T-helper 1 cell (primary cell): ENCODE data around the gene BCL11B.

Source experiments
- DNase-seq, 5 donors: peaks; one replicate each; pipeline ENCODE4 v3.0.0-alpha.2; 2012 to 2020

BCL11B gene

DNA sequence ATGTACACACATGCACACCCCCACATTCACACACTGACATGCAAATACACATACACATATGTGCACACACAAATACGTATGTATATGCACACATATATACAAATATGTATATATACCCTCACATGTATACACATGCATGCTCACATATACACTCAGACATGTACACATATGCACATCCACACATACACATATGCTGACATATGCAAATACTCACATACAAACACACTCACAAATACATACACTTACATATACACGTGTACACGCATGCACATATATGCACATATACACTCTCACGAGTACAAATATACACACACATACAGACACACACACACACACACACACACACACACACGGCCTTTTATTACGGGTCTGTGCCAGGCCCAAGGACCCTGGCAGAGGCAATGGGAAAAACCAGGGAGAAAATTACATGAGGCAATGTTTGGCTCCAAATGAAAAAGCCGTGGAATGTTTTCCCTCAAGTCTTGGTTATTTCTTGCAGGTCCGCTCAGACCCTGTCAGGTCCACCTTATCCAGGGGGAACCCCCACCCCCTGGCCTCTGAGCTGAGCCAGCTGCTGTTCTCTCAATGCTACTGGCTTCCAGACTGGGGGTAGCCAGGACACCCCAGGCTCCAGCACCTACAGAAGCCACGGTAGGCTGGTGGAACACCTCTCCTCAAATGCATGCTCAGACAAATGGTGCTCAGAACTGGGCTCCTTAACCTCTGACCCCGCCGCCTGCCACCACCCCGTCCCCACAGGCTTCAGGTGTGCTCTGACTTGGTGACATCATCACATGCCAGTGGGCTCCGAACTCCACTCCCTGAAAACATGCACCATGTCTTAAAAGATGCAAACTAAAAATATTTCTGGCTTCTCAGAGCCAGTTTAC lies 54.7 kb downstream of the BCL11B start:
- no peak for DNase-seq

DNA sequence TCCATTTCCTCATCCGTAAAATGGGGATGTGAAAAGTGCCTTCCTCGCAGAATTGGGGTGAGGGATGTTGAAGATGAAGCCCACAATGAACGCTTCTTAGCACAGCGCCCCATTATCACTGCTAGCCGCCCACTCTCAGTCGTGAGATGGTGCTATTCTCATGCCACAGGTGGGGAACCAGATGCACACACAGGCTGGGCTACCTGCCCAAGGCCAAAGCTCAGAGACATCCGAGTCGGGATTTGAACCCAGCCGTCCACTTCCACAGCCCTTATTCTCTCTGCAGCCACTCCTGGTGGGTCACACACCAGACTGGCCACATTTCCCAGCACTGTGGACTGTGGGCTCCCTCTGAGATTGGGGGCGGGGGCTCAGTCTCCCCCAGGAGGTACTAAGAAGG lies 55.8 kb downstream of the BCL11B start:
- no peak for DNase-seq

DNA sequence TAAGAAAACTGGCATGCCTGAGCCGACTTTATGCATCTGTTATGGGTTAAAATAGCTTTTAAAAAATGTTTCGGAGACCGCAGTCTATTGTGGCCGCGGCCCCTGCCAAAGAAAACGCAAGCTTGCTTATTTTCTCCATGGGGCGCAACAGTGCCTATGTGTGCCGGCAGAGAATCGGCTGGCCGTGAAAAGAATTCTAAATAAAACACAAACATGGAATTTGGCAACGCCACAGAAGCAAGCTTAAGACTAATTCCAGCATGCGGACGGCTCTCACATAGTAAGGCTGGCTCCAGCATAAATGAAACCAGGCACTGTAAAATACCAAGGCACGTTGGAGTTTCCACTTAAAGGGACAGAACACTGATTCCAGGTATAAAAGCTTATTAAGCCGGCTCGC lies 56.7 kb downstream of the BCL11B start:
- DNase-seq = no peak

DNA sequence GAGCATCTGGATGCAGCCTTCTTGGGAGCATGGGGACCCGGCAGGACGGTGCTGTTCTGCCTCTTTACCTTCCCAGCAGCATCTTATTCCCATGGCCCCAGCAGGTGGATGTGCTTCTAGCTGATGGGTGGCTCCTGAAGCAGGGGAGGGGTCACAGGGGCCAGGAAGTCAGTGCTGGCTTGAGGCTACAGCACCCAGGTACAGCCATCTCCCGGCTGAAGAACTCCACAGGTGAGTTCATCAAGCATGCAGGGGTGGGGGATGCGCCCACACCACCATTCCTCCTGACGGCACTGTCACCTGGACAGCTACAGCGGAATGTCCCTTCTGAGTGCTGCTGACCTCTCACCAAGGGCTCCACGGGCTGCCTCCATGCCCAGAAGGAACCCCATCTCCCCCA lies 57.3 kb downstream of the BCL11B start:
- DNase-seq = no peak

DNA sequence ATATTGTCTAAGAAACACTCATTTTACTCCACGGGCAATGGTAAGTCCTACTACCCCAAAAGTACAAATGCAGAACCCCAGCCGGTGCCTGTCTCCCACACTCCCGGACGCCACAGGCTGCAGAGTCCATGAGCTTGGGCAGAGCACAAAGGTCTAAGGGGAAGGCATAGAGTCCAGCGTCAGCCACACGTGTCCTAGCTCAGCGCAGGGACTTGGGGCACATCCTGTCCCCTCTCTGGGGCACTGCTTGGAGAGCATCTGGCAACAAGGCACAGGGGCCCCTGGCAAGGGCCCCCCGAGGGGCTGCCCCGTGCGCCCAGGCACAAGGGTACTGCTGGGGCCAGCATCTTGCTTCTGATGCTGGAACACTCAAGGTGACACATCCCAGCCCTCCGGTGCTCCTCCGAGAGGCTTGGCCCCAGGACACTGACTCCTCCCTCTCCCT lies 58.4 kb downstream of the BCL11B start:
- no peak for DNase-seq

DNA sequence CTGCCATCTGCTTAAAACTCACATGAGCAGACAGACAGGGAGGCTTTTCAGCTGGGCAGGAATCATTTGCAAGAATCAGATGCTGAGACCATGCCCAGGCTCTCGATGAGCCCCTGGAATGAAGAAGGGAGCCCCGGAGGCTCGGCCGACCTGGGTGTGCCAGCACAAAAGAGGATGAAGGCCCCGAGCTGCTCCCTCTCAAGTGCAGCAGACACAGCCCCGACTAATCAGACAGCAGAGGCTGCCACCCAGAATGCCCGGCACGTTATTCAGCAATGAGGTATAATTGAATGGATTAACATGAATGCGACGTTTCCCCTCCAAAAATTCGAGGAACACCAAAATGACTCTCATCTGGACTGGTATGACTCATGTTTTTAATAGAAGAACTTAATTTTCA lies 58.9 kb downstream of the BCL11B start:
- DNase-seq = no peak

DNA sequence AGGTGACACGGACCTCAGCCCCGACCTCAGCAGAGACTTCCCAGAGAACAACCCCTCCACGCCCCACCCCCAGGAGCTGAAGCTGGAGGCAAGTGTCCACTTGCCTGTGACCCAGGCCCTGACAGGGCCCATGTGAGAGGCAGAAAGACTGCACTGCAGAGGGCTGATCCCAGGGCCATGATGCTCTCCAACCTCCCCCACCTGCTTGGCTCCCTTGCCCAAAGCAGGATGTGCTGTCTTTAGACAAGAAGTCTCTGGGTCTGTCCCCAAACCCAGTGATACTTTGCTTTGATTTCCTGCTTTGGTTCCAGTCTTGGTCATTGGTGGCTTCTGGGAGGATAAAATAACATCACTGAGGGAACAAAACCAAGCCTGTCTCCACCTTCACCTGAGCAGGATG lies 59.4 kb downstream of the BCL11B start:
- DNase-seq = no peak

DNA sequence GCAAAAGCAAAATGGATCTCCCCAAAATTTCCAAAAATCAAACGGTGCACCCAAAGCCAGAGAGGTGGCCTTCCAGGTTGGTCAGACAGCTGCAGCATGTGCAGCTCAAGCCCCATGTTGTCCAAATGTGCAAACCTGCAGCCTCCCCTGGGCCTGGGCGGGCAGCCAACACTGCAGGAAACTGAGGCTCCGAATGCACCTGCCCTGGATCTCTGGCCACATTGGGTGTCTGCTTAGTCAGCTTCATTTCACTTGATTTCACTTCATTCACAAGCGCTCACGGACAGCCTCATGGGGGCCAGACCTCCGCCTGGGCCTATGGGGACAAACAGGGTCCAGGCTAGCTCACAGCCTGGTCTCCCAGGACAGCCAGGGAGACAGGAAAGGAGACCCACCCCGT lies 59.8 kb downstream of the BCL11B start:
- DNase-seq = no peak

DNA sequence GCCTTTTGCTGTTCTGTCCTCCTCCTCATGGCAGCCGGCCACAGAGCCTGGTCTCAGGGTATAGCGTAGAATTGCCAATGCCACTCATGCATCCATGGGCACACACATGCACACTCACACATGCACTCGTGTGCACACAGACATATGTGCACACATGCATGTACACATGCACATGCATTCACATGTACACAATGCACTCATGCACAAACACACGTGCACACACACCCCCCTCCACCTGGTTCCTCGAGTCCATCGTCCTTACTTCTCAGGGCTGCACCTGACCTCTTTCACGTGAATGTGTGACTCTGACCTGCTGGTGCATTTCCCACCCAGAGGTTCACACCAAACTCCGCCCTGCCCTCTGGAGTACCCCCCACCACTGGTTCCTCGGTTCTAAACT lies 60.6 kb downstream of the BCL11B start:
- DNase-seq = no peak

DNA sequence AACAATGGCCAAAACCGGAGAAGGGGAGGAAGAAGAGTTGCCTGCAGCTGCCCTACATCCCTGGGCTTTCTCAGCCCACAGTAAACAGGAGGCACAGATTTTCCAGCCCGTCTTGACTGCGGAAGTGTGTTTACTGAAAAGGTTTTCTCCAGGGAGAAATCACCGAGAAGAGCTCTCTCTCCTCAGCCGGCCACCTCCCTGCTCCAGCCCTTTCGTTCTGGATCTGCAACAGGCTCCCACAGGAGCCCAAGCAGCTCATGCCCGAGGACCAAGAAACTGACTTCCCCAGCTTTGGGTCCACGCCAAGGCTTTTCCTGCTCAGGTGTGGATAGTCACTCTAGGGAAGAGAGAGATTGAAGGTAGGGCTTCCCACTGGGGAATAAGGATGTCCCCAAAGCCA lies 61.7 kb downstream of the BCL11B start:
- DNase-seq = no peak

DNA sequence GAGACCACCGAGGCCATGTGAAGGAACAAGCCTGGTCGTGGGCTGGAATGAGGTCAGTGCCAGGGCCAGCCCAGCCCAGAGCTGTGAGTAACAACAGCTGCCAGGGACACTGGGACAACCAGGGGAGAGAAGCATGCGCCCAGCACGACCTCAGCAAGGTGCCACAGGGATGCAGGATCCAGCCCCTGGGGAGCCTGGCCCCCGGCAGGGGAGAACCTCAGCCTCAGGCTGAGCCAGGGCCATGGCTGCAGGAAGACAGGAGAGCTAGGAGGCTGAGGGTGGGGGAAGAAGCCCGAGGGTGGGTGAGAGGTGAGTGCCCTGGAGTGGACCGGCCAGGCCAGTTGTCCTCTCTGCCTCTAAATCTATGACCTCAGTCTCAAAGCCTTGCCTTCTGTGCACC lies 62.6 kb downstream of the BCL11B start:
- no peak for DNase-seq

DNA sequence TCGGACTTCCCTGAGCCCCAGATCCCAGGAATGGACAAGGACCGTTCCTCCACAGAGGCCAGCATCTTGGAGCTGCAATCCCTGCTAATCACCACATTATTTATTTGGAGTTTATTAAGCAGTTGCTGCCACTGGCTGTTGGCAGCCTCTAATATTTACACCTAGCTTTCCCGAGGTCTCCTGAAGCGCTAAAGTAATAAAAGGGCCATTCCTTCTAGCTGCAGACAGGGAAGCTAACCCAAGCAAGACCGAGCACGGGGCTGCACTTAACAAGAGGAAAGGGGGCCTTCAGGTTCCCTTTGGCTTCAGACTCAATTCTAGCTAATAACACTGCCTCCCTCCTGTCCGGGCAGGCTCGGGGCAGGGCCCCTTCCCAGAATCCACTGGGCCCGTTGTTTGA lies 63.7 kb downstream of the BCL11B start:
- DNase-seq = no peak

DNA sequence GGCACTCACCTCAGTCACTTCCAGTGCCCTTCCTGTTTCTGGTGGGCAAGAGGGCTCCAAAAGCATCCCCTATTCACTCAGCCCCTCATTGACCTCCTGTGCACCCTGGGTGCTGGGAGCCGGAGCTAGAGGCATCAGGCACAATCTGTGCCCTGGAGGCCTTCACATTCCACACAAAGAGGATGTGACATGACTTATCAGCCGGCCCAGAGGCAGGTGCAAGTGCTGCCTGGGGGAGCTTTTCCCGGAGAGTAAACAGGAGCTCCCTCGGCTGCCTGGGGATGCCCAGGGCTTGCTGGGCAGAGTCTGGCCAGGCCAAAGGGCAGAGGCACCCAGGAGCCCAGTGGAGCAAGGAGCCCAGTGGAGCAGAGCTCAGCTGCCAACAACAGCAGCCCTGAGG lies 64.5 kb downstream of the BCL11B start:
- DNase-seq = no peak

DNA sequence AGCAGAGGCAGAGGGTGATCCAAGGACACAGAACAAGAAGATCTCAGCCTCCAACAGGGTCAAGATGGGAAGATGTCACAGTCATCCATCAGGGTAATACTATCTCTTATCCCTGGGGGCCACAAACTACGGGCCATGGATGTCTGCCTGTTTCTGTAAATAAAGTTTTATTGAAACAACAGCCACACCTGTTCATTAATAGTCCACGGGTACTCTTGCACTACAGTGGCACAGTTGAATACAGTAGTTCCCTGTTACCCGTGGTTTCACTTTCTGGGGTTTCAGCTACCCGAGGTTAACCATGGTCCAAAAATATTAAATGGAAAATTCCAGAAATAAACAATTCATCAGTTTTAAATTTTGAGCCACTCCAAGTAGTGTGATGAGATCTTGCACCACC lies 65.9 kb downstream of the BCL11B start:
- DNase-seq = no peak

DNA sequence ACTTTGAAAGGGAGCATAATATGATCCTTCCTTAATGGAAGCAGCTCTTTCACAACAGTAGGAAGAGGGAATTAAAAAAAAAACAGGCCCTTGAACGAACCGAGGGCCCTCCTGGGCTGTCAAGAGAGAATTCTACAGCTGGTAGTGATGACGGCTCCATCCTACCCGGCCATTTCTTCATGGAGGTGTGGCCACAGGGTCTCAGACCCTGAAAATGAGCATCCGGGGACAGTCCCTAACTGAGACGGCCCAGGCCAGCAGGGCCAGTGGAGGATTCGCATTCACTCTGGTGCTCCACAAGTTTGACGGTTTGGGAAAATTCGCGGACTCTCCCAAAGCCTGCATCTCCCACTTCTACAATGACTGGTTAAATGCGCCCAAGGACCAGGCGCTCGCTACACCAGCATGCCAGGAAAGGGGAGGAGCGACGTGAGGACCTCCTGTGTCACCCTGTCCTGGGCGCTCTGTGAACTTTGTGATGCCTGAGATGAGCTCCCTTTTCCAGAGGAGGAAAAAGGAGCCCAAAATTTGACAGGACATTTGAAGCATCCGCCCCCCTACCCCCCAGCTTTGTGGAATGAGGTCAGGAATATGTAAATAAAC lies 66.8 kb downstream of the BCL11B start:
- DNase-seq = no peak

DNA sequence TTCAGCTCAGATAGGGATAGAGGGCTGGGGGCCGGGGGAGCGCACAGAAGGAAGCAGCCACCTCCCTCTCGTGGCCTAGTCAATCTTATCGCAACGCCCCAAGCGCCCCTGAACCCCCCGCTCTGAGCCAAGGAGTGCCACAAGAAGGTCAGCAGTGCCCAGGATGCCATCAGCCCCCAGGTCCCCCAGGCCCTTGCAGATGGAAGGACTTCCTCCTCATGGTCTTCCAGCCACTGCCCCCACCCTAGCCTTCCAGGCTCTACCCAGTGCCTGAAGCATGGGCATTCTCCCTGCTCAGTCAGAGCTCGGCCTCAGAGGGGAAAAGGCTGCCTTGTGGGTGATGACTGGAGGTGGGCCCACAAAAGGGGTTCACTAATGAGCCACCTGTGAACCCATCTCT lies 68.2 kb downstream of the BCL11B start:
- DNase-seq = no peak

DNA sequence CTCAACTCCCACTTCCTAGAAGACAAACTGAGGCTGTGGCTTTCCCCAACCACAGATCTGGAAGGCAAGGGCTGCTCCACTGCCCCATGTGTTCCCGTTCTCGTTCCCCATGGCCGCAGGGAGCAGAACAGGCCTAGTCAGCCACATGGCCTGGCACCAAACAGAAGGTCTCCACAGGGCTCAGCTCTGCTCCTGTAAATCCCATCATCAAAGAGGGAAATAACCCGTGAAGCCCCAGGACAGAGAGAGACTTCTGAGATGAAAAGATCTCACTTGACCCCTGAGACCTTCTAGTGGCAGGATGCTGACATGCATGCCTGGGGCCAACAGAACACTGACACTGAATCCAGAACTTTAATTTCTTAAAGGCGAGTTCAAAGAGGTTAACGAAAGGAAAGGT lies 68.9 kb downstream of the BCL11B start:
- DNase-seq = no peak

DNA sequence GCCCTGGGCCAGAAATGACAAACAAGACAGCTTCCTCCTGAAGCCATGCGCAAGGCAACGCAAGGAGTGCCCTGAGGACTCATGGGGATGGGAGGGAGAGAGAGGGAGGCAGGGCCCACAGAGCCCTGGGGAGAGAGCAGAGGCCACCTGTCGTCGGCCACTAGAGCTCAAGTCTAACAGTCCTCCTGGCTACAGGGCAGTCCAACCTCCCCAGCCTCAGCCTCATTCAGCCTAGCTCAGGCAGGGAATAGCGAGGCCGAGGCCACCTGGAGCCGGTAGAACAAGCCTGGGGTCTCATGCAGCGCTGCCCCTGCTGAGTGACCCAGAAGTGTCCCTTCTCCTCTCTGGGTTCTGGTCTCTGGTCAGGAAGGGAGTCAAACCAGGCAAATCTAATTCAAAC lies 69.5 kb downstream of the BCL11B start:
- DNase-seq = no peak

DNA sequence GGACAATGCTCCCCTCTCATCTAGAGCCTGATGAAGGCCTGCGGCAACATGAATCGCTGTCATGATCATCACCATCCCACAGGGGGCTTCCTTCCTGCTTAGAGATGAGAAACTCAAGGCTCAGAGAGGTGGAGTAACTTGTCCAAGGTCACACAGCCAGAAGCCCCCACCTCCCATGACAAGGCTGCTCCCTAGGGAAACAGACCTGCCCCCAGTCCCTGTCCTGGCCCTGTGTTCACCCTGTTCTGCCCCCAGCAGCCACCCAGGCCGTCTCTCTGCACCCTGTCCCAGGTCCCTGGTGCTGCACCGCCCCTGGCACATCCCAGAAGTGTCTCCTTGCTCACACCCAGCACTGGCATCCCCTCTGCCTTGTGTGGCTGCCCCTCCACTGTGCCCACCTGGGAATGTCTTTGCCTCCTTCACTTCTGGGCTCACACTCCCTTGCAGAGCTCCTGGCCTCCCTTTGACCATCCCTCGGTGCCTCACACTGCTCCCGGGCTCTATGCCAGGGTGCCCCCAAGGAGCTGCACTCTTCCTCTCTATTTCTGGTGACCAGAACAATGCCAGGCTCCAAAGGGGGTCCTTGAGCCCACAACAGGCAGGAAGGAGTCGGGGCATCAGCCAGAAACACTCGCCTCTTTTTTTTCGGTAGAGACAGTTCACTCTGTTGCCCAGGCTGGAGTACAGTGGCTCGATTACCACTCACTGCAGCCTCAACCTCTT lies 70.5 kb downstream of the BCL11B start:
- DNase-seq = no peak

DNA sequence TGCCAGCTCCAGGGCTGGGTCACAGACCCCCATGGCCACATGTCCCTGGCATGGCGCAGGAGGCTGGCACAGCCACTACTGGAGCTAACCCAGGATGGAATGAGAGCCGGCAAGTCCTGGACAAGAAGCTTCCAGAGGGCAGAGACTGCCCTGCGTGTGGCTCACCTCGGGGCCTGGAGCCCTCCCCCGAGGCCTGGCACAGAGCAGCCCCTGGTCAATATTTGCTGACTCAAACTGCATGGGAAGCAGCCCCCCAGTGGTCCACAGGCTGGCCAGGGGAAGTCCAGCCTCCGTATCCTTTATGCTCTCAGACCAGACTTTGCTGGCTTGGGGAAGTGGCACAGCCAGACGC lies 71.4 kb downstream of the BCL11B start:
- DNase-seq = no peak

DNA sequence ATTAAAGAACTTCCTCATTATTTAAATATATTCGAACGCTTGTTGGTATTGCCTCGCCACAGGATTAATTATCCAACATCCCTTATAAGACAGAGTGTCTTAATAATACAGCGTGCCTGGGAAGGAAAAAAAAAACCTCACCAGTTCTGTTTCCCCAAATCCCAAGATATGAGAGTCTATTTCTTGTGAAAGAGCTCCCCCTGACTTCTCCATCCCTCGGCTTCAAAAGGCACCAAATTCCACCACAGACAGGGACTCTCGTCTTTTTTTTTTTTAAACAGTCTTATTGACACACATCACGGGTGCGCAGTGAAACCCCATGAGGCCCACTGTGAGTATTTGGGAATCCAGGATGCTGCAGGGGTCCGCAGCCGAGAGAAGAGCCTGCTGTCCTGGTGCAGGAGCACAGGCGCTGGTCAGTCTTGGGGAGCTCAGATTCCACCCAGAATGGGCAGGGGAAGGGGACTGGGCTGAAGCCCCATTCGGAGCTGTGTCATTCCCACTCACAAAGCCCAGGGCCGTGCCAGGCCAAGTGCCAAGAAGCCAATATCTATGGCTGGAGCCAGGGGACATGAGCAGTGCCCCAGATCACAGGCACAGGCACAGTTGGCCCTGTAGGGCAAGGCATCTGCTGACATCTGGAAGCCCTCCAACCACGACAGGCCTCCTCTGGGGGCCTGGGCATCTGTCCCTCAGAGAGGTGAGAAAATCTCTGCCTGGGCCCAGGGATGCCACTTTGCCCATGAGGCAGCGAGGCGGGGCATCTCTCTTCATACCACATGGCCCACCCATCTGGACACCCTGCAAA lies 71.9 kb downstream of the BCL11B start:
- DNase-seq = no peak

DNA sequence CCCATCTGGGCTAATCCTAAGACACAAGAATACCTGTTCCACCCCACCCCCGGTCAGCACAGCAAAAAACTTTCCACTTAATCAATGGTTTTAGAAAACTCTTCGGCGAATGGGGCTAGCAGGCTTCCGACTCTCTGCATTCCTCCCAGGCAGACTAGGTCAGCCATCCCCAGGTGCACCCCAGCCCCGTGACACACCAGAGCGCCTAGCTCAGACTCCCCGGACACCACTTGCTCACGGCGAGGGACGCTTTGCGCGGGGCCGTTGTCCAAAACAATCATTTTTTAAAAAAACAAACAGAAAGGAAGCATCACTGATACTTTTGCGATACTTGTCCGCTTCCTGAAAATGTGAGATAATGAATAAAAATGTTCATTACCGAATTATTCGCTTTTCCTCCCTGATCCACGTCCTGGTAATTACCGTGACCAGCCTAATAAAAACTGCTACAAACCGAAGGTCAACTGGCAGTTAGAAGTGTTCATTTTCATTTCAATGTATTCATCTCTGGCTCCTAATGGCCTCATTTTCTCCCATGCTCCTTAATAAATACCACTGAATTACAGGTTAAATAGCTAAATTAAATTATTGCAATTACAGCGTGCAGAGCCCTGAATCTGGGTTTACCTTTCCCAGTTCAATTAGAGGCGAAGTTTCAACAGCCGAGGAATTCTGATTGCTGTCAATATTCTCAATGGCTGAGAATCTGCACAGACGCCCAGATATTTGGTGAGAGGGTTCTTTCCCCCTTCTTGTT lies 73.1 kb downstream of the BCL11B start:
- no peak for DNase-seq

DNA sequence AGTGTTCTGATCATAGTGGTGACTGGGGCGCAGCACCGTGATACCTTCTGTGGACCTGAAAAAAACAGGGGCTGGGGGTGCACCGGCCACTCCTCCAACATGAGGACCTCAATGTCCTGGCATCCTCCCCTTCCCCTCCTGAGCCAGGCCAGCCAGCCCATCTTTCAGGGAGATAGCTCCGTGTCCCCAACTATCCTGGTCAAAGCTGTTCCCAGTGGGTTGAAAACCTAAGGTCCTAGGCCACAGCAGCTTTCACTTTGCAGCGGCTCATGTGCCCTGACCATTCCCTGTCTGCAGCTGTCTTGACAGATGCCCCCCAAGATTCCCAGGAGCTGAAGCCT lies 75.7 kb downstream of the BCL11B start:
- DNase-seq = no peak
